Measurements from ENCODE around the gene FRMD7. TPM values are rescaled to one million over a fixed set of nuclear protein-coding genes. Genes with fewer than 3 reads are reported as not detected.

The FRMD7 gene
- total and polyA plus RNA-seq, 10 of the 15 experiments (the other 5 are each of a cell fraction or from before 2014, with no cell fraction given): 0.03 to 0.94 TPM; not detected in 8

GRCh38 chrX:132119821-132120515, 7.9 kb downstream of the FRMD7 start:
- Histone ChIP-seq H3K9ac (ENCODE audit: control insufficient read depth, insufficient read depth, low read length) (no peak overlapping the region), H3K4me1 (ENCODE audit: control insufficient read depth, insufficient read depth, low read length) (no peaks in the 10 kb centered on the region), H2AFZ (ENCODE audit: control insufficient read depth, low read depth, low read length) (no peak overlapping the region), H3K9me3 (replicated peaks; ENCODE audit: control insufficient read depth, insufficient read depth, low read length) (no peaks in the 10 kb centered on the region), H3K27me3 (replicated peaks in 1 of 2; ENCODE audit: control insufficient read depth in 2 of 2, insufficient read depth in 2 of 2, low read length in 1 of 2) (no peaks in the 10 kb centered on the region), H3K4me3 (no peak overlapping the region), H3K79me2 (ENCODE audit: control insufficient read depth, insufficient read depth, low read length) (no peaks in the 10 kb centered on the region), H3K4me2 (ENCODE audit: control insufficient read depth, insufficient read depth) (no peak overlapping the region), H3K36me3 (ENCODE audit: control insufficient read depth in 2 of 2, insufficient read depth in 2 of 2, low read length in 1 of 2) (no peaks in the 10 kb centered on the region), H3K27ac (ENCODE audit: control insufficient read depth, insufficient read depth) (no peak overlapping the region), H4K20me1 (ENCODE audit: control insufficient read depth, insufficient read depth) (no peaks in the 10 kb centered on the region)
- intact Hi-C loops (cut with micrococcal nuclease; ENCODE audit: unreplicated experiment): loop anchor here (5.0 kb wide), 1 partner anchor 53 kb away; no protein-coding TSS in a partner anchor
- no peak for TF ChIP-seq MXI1 (IDR thresholded peaks at IDR 0.05; ENCODE audit: low read depth, low read length)
- TF ChIP-seq NFYB (IDR thresholded peaks at IDR 0.05; ENCODE audit: insufficient read depth, low read depth, low read length): no peak
- no peak for TF ChIP-seq BACH1 (IDR thresholded peaks at IDR 0.05; ENCODE audit: borderline replicate concordance)
- no peak for TF ChIP-seq POU2F2 (IDR thresholded peaks at IDR 0.05; ENCODE audit: borderline replicate concordance, low read depth, low read length)
- no peak for TF ChIP-seq SMC3 (IDR thresholded peaks at IDR 0.05; ENCODE audit: borderline replicate concordance, low read length)
- no peak for TF ChIP-seq ZBTB4 (CRISPR knock-in tag; IDR thresholded peaks at IDR 0.05)
- BruUV-seq (replicated peaks): no TSS peak
- ChIA-PET SMC1A (ENCODE audit: uncharacterized antibody, unreplicated experiment) (interaction anchor here (0.8 kb wide), 1 partner anchor 28 kb away, joined by 3 read pairs; no protein-coding TSS in a partner anchor), CTCF (interaction anchor here (0.6 to 0.8 kb wide), 2 partner anchors 265 to 303 kb away, joined by 3 read pairs; no protein-coding TSS in a partner anchor), RAD21 (ENCODE audit: unreplicated experiment) (no interaction called here), POLR2A (no interaction called here)
- ATAC-seq: no peak
- FAIRE-seq: no peak
- DNase-seq (ENCODE audit: low read depth, low spot score): no peak
- in situ Hi-C loops (cut with MboI): no loop called here
- 29% methylated on average over 12 of the region's 12 CpGs for WGBS (ENCODE audit: insufficient coverage, insufficient replicate concordance, low lambda C conversion rate, missing lambda C conversion rate)
